Measurements from ENCODE around the gene PHC2.

PHC2 gene

DNA sequence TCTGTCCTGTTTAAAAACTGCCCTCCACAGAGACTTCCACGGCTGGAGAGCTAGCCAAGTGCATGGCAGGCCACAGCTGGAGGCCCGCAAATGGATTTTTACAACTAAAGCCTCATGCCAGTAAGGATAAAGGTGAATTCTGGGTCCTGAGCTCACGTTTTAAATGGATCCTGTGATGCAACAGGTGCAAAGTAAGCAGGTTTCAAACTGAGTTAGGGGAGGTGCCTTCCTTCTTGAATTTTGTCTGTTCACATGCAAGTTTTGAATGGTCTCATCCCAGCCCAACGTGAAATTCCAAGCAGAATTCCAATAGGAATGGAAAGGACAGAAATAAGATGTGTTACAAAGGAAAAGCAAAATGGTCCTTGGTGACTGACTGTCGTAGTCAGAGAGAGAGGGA lies 73.8 kb downstream of the PHC2 start:
- no peak for DNase-seq (ENCODE audit: extremely low spot score)
- POLR2A ChIA-PET: no interaction called here
- CTCF ChIA-PET: interaction anchor here (1.2 kb wide), 1 partner anchor 62 kb away, joined by 4 read pairs; no protein-coding TSS in a partner anchor
- TF ChIP-seq, protein P1, sequence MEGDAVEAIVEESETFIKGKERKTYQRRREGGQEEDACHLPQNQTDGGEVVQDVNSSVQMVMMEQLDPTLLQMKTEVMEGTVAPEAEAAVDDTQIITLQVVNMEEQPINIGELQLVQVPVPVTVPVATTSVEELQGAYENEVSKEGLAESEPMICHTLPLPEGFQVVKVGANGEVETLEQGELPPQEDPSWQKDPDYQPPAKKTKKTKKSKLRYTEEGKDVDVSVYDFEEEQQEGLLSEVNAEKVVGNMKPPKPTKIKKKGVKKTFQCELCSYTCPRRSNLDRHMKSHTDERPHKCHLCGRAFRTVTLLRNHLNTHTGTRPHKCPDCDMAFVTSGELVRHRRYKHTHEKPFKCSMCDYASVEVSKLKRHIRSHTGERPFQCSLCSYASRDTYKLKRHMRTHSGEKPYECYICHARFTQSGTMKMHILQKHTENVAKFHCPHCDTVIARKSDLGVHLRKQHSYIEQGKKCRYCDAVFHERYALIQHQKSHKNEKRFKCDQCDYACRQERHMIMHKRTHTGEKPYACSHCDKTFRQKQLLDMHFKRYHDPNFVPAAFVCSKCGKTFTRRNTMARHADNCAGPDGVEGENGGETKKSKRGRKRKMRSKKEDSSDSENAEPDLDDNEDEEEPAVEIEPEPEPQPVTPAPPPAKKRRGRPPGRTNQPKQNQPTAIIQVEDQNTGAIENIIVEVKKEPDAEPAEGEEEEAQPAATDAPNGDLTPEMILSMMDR (IDR thresholded peaks at IDR 0.05; ENCODE audit: control extremely low read depth, extremely low read depth, low read depth, missing control alignments): no peak

DNA sequence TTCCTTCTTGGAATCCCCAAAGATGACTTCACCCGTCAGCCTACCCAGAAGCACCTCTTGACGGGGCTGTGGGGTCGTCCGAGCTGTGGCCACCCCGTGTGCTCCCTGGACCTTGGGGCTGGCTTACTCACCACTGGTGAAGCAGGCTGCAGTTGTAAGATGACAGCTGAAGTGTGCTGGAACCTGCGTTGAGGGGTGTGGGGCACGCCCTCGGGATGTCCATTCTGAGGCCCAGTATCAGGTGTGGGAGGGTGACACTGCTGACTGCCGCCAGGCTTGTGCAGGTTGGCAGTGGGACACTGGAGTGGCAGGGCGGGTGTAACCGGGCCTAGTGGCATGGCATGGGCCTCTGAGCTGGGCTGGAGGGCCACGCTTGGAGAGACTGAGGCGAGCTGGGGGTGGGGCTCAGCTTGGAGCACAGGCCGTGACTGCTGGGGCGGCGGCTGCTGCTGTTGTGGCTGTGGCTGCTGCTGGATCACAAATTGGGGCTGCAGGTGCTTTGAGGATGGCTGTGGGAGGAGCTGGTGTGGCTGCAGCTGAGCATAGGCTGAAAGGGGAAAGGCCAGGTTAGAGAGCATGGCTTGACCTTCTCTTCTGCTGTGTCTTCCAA lies 76.1 kb downstream of the PHC2 start:
- CTCF ChIA-PET: interaction anchor here (0.8 to 2.5 kb wide), 5 partner anchors 10 to 59 kb away, joined by 3 to 9 read pairs (median 3); no protein-coding TSS in a partner anchor
- no peak for DNase-seq (ENCODE audit: extremely low spot score)
- POLR2A ChIA-PET: no interaction called here
- TF ChIP-seq, protein P1 (IDR thresholded peaks at IDR 0.05; ENCODE audit: control extremely low read depth, extremely low read depth, low read depth, missing control alignments): no peak

DNA sequence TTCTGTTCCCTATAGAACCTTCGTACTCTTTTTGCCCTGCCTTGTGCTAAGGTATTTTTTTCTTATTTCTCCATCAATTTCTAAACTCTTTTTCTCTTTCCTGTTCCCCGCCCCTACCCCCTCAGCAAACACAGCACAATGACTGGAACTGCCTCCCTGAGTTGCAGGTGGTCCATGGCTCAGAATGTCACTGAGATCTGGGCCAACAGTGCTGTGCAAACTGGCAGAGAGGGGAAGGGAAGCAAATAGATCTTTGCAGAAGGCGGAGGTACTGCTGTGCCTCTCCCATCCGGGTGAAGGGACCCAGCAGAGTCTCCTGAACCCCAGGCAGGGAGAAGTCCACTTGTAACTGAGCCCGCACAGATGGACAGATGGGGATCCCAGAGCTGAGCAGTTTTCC lies 77.4 kb downstream of the PHC2 start:
- DNase-seq (ENCODE audit: extremely low spot score): no peak
- ChIA-PET POLR2A (no interaction called here), CTCF (interaction anchor here (2.4 to 2.5 kb wide), 2 partner anchors 13 to 58 kb away, joined by 9 read pairs; no protein-coding TSS in a partner anchor)
- TF ChIP-seq, protein P1 (IDR thresholded peaks at IDR 0.05; ENCODE audit: control extremely low read depth, extremely low read depth, low read depth, missing control alignments): no peak

DNA sequence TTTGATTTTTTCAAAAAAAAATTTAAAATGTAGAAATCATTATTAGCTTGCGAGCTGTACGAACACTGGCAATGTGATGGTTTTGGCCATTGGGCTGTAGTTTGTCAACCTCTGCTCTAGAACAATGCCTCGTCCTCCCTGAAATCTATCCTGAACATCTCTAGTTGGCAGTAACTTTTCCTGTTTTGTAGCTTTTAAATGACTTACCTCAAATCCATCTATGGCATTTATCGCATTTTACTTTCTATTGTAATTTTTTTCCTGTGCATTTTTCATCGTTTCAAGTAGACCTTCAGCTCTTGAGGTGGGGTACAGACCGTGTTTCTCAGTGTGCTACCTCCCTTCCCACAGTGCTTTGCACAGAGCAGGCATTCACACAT lies 79.6 kb downstream of the PHC2 start:
- TF ChIP-seq, protein P1 (IDR thresholded peaks at IDR 0.05; ENCODE audit: control extremely low read depth, extremely low read depth, low read depth, missing control alignments): no peak
- no peak for DNase-seq (ENCODE audit: extremely low spot score)
- POLR2A ChIA-PET: interaction anchor here (0.6 kb wide), 1 partner anchor 169 kb away, joined by 3 read pairs; the partner anchor contains the start of gene TRIM62
- CTCF ChIA-PET: interaction anchor here (1.9 to 2.4 kb wide), 3 partner anchors 12 to 133 kb away, joined by 4 to 8 read pairs (median 4); no protein-coding TSS in a partner anchor

DNA sequence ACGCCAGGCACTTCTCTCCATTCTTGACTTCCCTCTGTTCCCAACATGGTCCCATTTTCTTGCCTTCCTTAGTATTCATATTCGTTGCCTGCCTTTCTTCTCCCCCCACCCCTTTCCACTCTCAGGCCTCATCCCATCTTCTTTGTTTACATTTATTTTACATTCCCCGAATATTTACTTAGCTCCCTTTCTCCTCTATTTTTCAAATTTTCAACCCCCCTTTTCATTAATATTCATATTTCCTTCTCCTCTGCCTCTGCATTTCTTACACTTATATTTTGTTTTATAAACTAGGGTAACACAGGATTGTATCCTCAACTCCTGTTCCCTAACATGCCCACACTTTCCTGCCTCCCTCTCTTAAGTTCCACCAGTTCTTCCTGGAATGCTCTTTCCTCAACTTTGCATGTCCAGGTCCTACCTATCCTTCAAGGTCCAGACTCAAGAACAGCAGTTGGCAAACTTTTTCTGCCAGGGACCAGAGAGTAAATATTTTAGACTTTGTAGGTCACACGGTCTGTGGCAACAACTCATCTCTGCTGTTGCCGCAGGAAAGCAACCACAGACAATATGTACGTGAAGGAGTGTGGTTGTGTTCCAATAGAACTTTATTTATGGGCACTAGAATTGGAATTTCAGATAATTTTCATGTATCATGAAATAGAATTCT lies 80.1 kb downstream of the PHC2 start:
- TF ChIP-seq, protein P1 (IDR thresholded peaks at IDR 0.05; ENCODE audit: control extremely low read depth, extremely low read depth, low read depth, missing control alignments): no peak
- ChIA-PET CTCF (interaction anchor here (0.9 to 2.4 kb wide), 4 partner anchors 12 to 132 kb away, joined by 3 to 8 read pairs (median 4); no protein-coding TSS in a partner anchor), POLR2A (interaction anchor here (1.2 kb wide), 1 partner anchor 169 kb away, joined by 5 read pairs; the partner anchor contains the start of gene TRIM62)
- no peak for DNase-seq (ENCODE audit: extremely low spot score)

DNA sequence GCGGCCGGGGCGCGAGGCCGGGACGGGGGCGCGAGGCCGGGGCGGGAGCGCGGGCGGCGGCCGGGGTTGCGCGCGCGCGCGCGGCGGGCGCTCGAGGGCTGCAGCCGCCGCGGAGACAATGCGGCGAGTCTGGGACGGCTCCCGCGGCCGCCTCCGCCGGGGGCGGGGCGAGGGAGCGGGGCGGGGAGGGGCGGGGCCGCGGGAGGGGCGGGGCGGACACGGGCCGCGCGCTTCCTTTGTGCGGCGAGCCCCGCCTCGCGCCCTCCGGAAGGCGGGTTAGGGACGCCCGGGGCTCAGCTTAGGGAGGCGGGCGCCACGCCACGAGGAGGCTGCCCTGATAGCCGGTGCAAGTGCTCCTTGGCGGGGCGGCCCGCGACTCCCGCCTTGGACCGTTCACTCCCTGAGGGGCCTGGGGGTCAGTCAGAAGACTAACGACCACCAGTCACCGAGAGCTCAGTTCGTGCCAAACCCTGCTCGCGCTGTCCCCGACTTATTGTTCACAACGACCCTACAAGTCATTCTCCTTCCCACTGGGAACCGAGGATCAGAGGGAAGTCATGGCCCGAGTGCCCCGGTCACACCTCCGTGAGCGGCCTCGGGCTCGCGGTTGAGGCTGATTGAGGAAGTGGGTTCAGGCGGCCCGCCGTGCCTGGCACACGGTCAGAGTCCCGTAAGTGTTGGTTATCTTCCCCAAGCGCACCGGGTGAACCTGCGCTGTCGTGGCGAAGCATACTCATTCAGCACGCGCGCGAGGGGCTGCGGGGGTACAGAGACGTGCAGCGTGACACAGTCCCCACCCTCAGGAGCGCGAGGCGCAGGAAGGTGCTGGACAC lies 80.9 kb downstream of the PHC2 start:
- ChIA-PET POLR2A (interaction anchor here (0.7 to 1.2 kb wide), 2 partner anchors 169 to 385 kb away, joined by 3 to 5 read pairs; partner anchors contain the start of genes RNF19B and TRIM62), CTCF (interaction anchor here (0.9 to 2.4 kb wide), 4 partner anchors 11 to 131 kb away, joined by 3 to 8 read pairs (median 4); no protein-coding TSS in a partner anchor)
- TF ChIP-seq, protein P1 (IDR thresholded peaks at IDR 0.05; ENCODE audit: control extremely low read depth, extremely low read depth, low read depth, missing control alignments): no peak
- peak; percentile 96 for DNase-seq (ENCODE audit: extremely low spot score)
